ENCODE results near the gene UTRN. TPM values are rescaled to one million over a fixed set of nuclear protein-coding genes. Genes with fewer than 3 reads are reported as not detected.

Gene UTRN
- total RNA-seq, 4 donors from 2014 or later, result 98.6 to 112 (median 102) TPM

- WGBS, result 98% methylated on average over 2 of the region's 2 CpGs
- no peaks in the 10 kb centered on the region for H3K27me3 ChIP-seq
- H3K36me3 ChIP-seq, result no peaks in the 10 kb centered on the region
- TF ChIP-seq POLR2A (IDR thresholded peaks at IDR 0.05; ENCODE audit: low read depth) (no peak), EP300 (IDR thresholded peaks at IDR 0.05) (no peak), POLR2AphosphoS5 (IDR thresholded peaks at IDR 0.05) (no peak)
- TF ChIP-seq, protein P1, sequence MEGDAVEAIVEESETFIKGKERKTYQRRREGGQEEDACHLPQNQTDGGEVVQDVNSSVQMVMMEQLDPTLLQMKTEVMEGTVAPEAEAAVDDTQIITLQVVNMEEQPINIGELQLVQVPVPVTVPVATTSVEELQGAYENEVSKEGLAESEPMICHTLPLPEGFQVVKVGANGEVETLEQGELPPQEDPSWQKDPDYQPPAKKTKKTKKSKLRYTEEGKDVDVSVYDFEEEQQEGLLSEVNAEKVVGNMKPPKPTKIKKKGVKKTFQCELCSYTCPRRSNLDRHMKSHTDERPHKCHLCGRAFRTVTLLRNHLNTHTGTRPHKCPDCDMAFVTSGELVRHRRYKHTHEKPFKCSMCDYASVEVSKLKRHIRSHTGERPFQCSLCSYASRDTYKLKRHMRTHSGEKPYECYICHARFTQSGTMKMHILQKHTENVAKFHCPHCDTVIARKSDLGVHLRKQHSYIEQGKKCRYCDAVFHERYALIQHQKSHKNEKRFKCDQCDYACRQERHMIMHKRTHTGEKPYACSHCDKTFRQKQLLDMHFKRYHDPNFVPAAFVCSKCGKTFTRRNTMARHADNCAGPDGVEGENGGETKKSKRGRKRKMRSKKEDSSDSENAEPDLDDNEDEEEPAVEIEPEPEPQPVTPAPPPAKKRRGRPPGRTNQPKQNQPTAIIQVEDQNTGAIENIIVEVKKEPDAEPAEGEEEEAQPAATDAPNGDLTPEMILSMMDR (IDR thresholded peaks at IDR 0.05), result no peak
- no peaks in the 10 kb centered on the region for H3K9me3 ChIP-seq
- H3K4me3 ChIP-seq, result no peak overlapping the region
- H3K27ac ChIP-seq (replicated peaks in 1 of 4), result no peak overlapping the region
- intact Hi-C loops (cut with DNase I), result no loop called here
- no peak for DNase-seq (ENCODE audit: extremely low spot score)
- H3K4me1 ChIP-seq, result peaks cover 6 to 12% (median 11%) of the 10 kb centered on the region in 4 donors
Measured at GRCh38 chr6:144279484-144280150, 5.5 kb upstream of the UTRN start.

- DNase-seq (ENCODE audit: extremely low spot score), result no peak
- TF ChIP-seq, protein P1 (IDR thresholded peaks at IDR 0.05), result no peak
- no peak for TF ChIP-seq EP300 (IDR thresholded peaks at IDR 0.05)
- no peak for TF ChIP-seq POLR2A (IDR thresholded peaks at IDR 0.05; ENCODE audit: low read depth)
- TF ChIP-seq POLR2AphosphoS5 (IDR thresholded peaks at IDR 0.05), result no peak
- 4% methylated on average over 13 of the region's 13 CpGs for WGBS
- Histone ChIP-seq H3K9me3 (no peaks in the 10 kb centered on the region), H3K36me3 (no peaks in the 10 kb centered on the region), H3K27me3 (no peaks in the 10 kb centered on the region), H3K27ac (replicated peaks in 1 of 4) (peak overlapping the region; percentile 91 to 97 (median 96)), H3K4me1 (peaks cover 14 to 24% (median 22%) of the 10 kb centered on the region in 4 donors), H3K4me3 (peak overlapping the region; percentile 76 to 93 (median 88))
- intact Hi-C loops (cut with DNase I), result no loop called here
Measured at GRCh38 chr6:144283646-144284477, 1.3 kb upstream of the UTRN start.

DNA sequence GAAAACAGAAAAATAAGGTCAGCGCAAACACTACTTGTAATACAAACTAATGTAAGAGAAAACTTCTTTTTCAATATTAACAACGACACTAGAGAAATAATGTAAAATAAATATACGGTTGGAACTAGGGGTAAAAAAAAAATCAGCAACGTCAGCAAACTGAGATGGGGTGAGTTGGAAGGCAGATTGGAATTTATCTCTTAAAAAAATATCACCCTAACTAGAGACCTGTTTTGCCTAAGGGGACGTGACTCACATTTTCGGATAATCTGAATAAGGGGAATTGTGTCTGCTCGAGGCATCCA, 705 bp upstream of the UTRN start:
- WGBS, result 0% methylated on average over 7 of the region's 7 CpGs
- H3K4me1 ChIP-seq, result peaks cover 14 to 24% (median 22%) of the 10 kb centered on the region in 4 donors
- no peaks in the 10 kb centered on the region for H3K27me3 ChIP-seq
- no peaks in the 10 kb centered on the region for H3K36me3 ChIP-seq
- H3K9me3 ChIP-seq, result no peaks in the 10 kb centered on the region
- peak overlapping the region; percentile 91 to 97 (median 96) for H3K27ac ChIP-seq (replicated peaks in 1 of 4)
- intact Hi-C loops (cut with DNase I), result no loop called here
- H3K4me3 ChIP-seq, result peak overlapping the region; percentile 76 to 93 (median 88)
- no peak for DNase-seq (ENCODE audit: extremely low spot score)
- TF ChIP-seq, protein P1 (IDR thresholded peaks at IDR 0.05), result no peak
- TF ChIP-seq POLR2A (IDR thresholded peaks at IDR 0.05; ENCODE audit: low read depth), result no peak
- no peak for TF ChIP-seq EP300 (IDR thresholded peaks at IDR 0.05)
- no peak for TF ChIP-seq POLR2AphosphoS5 (IDR thresholded peaks at IDR 0.05)

- DNase-seq (ENCODE audit: extremely low spot score), result no peak
- Histone ChIP-seq H3K36me3 (no peaks in the 10 kb centered on the region), H3K27ac (replicated peaks in 1 of 4) (peak overlapping the region; percentile 91 to 97 (median 96)), H3K4me1 (peaks cover 14 to 24% (median 22%) of the 10 kb centered on the region in 4 donors), H3K4me3 (peak overlapping the region; percentile 76 to 93 (median 88)), H3K27me3 (no peaks in the 10 kb centered on the region), H3K9me3 (no peaks in the 10 kb centered on the region)
- WGBS, result 2% methylated on average over 15 of the region's 15 CpGs
- intact Hi-C loops (cut with DNase I), result loop anchor here (5.0 kb wide), 2 partner anchors 183 to 197 kb away; no protein-coding TSS in a partner anchor
- TF ChIP-seq POLR2AphosphoS5 (IDR thresholded peaks at IDR 0.05) (no peak), POLR2A (IDR thresholded peaks at IDR 0.05; ENCODE audit: low read depth) (no peak), EP300 (IDR thresholded peaks at IDR 0.05) (no peak)
- TF ChIP-seq, protein P1 (IDR thresholded peaks at IDR 0.05), result no peak
Measured at GRCh38 chr6:144285548-144285797, 338 bp downstream of the UTRN start.

All from esophagus muscularis mucosa (tissue), 4 donors.